OCI-LY3 (cell line): ENCODE data around the gene STPG4.

Experiments used
- EZH2phosphoT487 ChIP-seq: fragments of 200-600 bp; shearing (Covaris generic); IDR thresholded peaks from 2 replicates; pipeline ENCODE4 v1.6.1; 2018; ENCODE audit warnings: antibody characterized with exemption, mixed run types, low read depth
- TF ChIP-seq, protein P1 (sequence below): fragments of 200-600, 300-600 bp; sonication (generic); IDR thresholded peaks from 2 replicates; pipeline ENCODE4 v1.5.1; 2014; ENCODE audit warnings: antibody characterized with exemption, low read length, low read depth

DNA sequence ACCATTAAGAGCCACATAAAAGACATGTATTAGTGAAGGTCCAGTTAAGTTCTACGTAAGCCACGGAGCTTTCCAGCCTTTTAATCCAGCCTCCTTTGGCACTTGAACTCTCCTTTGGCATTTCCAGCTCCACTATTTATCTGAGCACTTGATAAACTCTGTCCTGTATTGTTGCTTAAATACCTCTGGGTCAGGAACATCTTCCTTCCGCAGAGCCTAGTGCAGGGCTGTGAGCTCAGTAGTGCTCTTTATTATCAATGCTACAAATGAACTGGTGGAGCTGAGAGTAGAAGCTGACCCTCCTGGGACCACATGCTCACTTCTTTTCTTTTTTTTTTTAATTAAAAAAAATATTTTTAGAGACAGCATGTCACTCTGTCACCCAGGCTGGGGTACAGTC is 4.9 kb downstream of the STPG4 start:
- TF ChIP-seq, protein P1, sequence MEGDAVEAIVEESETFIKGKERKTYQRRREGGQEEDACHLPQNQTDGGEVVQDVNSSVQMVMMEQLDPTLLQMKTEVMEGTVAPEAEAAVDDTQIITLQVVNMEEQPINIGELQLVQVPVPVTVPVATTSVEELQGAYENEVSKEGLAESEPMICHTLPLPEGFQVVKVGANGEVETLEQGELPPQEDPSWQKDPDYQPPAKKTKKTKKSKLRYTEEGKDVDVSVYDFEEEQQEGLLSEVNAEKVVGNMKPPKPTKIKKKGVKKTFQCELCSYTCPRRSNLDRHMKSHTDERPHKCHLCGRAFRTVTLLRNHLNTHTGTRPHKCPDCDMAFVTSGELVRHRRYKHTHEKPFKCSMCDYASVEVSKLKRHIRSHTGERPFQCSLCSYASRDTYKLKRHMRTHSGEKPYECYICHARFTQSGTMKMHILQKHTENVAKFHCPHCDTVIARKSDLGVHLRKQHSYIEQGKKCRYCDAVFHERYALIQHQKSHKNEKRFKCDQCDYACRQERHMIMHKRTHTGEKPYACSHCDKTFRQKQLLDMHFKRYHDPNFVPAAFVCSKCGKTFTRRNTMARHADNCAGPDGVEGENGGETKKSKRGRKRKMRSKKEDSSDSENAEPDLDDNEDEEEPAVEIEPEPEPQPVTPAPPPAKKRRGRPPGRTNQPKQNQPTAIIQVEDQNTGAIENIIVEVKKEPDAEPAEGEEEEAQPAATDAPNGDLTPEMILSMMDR, result no peak
- no peak for TF ChIP-seq EZH2phosphoT487
